GM21360 (cell line): ENCODE results near the gene TFDP2.
"Not testable (repeated sequence)": the region's sequence is repeated elsewhere in the genome, so short reads cannot be mapped to it uniquely, and the experiment has no call there.

ENCODE experiments used
- ATAC-seq: cut with Tn5 transposase; IDR thresholded peaks from one replicate; pipeline ENCODE4 v1.9.1; 2021; ENCODE audit warnings: mild to moderate bottlenecking, moderate library complexity; ENCODE audit not compliant: unreplicated experiment

Gene TFDP2

DNA sequence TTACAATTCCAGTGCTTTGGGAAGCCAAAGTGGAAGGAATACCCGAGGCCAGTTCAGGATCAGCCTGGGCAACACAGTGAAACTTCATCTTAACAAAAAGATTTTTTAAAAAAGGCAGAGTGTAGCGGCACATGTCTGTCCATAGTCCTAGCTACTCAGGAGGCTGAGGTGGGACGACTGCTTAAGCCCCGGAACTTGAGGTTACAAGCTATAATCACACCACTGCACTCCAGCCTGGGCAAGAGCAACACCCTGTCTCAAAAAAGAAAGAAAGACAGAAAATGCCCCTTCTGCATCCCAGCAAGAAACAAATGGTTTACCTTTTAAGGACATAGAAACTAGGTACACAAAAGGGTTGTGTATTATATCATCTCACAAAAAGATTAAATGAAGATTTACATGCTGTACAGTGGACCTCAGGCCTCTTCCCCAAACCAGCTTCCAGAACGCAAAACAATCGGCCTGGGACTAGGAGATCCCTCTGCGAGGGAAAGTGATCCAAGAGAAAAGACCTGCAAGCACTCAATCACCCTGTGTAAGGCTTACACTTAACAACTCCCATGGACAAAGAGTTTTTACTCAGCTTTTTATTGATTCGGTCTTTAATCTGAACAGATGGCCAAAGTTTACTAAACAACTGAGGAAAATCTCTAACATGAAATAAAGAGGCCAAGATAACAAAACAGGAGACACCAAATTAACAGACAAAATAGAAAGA, 21.2 kb downstream of the TFDP2 start:
- no peak for ATAC-seq

DNA sequence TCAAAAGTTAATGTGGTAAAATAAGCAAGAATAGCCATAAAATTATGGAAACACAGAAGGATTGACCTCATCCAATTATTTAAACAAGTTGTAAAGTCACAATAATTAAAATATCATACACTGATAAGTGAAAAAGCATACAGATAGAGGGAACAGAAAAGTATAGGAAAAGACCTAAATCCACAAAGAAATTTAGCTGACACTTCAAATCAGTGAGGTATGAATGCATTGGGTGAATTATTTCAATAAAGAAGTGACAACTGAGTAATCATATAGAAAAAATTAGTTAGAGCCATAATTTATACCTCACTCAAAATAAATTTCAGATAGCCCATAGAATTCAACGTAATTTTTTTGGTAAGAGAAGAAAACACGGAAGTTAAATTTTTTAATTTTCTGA, 25.1 kb downstream of the TFDP2 start:
- ATAC-seq, result no peak

DNA sequence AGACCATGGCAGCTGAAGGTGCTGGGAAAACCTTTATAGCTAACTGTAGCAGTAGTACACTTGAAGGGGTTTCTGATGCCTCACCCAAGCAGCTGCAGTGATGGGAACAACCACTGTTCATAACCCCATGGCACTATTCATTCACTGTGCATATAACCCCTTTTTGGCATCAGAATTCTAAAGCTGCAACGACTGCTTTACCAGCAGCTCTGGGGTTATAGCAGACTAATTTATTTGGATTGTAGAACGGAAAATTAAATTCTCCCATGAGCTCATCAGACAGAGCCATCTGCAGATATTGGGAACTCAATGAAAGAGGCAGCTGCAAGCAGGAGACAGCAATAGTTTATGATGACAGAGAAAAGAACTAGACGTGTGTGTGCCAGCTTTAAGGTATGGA, 28.6 kb downstream of the TFDP2 start:
- no peak for ATAC-seq

DNA sequence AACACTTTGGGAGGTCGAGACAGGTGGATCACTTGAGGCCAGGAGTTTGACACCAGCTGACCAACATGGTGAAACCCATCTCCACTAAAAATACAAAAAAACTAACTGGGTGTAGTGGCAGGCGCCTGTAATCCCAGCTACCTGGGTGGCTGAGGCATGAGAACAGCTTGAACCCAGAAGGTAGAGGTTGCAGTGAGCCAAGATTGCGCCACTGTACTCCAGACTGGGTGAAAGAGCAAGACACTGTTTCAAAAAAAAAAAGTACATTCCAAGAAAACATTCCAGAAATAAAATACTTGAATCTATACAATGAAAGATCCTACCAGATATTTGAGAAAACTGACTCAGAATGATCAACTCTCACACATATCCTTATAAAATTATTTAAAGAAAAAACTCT, 30.4 kb downstream of the TFDP2 start:
- ATAC-seq, result no peak

DNA sequence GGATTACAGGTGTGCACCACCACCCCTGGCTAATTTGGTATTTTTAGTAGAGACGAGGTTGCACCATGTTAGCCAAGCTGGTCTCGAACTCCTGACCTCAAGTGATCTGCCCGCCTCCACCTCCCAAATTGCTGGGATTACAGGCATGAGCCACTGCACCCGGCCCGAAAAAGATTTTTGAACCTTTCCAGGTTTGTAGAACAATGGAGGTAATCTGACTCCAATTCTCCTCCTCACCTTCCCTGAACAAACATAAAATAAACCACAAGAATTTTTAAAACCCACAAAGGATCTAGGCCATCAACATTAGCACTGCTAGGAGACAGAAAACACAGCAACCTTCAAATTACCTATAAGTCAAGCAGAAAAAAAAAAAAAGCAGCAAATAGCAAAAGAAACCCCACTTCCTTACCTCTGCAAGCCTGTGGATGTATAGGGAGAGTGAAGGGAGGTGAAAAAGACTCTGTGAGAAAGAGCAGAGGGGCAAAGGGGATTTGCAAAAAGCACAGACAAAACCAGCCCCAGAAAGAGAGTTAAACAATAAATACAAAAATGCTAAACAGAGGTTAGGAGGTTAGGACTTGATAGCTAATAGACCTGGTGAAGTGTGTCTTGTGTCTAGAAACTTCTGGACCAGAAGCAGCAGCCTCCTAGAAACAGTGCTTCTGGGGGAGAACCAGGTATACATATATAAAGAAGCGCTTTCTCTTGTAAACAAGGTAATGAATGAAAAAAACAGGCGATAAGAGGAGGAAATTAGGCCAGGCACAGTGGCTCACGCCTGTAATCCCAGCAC, 32.1 kb downstream of the TFDP2 start:
- ATAC-seq, result no peak

DNA sequence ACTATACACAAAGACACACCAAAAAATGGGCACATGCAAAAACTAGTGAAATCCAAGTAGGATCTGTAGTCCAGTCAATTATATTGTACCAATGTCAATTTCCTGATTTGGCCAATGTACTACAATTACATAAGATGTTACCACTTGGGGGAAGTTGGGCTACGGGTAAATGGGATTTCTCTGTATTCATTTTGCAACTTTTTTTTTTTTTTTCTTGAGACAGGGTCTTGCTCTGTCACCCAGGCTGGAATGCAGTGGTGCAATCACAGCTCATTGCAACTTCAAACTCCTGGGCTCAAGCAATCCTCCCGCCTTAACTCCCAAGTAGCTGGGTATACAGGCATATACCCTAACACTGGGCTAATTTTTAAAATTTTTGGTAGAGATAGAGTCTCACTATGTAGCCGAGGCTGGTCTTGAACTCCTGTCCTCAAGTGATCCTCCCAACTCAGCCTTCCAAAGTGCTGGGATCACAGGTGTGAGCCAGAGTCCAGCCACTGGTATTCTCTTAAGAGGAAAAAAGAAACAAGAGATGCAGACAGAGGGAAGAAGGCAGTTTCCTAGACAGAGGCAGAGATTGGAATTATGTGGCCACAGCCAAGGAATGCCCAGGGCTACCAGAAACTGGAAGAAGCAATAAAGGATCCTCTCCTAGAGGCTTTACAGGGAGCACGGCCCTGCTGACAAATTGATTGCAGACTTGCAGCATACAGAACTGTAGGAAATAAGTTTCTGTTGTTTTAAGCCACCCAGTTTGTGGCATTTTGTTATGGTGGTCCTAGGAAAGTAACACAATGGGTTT, 33.3 kb downstream of the TFDP2 start:
- no peak for ATAC-seq

DNA sequence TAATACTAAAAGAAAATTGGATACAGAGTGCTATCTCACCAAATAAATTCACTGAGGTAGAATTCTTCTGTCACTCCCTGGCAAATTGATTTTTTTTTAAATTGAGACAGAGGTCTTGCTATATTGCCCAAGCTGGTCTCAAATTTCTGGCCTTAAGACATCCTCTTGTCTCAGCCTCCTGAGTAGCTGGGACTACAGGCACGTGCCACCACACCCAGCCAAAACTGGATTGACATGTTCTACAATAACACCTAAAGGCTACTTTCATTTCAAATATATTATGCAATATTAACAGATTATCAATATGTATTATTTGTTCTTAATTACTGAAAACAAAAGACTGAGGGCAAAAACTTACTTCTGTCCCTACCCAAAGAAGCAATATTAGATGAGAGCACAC, 36.7 kb downstream of the TFDP2 start:
- no peak for ATAC-seq

DNA sequence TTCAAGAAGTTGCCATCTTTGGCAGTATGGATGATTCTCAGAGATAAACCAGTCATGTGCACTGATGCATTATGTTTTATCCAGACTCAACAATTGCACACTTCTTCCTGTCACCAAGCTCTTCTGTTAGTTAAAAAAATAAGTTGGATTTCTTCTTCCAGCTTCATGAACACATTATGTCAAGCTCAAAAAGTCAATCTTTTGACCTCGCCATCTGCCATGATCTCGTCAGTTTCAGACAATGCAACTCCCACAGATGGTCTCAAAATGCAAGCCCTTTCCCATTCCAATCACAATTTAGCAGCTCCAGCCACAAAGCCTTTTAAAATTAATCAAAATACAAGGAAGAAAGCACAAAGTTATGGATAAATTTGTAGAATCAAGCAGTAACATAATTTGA, 42.8 kb downstream of the TFDP2 start:
- no peak for ATAC-seq

DNA sequence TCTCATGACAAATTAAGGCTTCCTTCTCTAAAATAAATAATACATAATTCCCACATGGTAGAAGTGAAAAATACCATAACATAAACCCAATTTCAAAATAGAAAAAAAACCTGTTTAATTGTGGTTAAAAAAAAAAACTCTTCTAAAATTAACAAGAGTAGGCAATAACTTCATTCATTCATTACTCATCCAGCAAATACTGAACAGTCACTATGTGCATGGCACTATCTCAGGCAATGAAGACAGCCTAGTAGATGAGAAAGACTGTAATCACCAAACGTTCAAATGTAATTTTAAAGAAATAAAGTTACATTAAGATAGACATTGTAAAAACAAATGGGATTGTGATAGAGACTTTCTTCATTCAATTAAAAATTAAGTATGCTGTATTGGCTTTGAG, 43.4 kb downstream of the TFDP2 start:
- ATAC-seq, result no peak

DNA sequence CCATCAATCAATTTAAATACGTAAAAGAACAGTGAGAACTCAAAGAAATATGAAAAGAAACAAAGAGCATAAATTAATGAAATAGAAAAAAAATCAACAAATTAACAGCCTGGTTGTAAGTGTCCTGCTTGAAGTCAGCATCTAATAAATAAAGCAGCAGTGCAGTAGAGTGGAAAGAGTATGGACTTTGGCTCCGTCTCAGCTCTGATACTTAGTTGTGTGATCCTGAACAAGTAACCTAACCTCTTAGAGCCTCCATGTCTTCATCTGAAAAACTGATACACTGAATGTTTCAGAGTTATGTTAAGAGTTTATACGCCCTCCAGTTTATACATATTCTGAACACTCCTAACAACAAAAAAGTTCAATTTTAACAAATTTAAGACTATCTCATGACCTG, 44.6 kb downstream of the TFDP2 start:
- no peak for ATAC-seq

DNA sequence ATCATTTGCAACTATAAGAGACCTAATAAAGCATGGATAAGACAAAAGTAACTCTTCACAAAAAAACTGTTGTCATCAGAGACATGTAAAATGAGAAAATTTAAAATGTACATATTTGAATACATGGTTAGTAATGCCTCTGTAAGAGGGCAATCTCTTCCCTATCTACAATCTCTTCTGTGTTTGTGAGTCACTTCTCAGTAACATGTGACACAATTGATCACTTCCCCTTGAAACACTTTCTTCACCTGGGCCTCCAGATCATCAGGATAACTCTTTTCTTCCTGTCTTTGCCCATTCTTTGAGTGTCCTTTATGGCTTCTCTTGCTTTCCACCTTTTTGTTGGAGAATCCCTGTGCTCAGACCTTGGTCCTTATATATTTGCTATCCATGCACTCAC, 50.4 kb downstream of the TFDP2 start:
- no peak for ATAC-seq

DNA sequence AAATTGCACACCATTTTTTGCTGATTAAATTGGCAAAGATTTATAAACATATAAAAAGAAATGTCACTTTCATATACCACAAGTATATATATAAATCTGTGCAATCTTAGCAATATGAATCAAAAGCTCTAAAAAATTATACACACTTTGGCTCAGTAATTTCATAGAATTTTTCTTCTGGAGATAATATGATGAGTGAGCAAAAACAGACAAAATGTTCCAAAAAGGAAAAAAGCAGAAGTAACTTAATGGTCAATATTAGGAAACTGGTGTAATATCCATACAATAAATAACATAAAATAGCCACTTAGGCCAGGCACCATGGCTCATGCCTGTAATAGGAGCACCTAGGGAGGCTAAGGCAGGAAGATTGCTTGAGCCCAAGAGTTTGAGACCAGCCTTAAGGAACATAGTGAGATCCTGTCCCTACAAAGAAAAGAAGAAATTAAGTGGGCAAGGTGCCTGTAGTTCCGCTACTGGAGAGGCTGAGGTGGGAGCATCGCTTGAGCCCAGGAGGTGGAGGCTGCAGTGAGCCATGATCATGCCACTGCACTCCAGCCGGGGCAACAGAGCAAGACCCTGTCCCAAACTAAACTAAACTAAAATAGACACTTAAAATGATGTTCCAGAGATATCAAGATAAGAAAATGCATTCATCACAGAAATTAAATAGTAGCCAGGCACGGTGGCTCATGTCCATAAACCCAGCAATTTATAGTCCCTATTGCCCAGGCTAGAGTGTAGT, 52.1 kb downstream of the TFDP2 start:
- ATAC-seq, result no peak

DNA sequence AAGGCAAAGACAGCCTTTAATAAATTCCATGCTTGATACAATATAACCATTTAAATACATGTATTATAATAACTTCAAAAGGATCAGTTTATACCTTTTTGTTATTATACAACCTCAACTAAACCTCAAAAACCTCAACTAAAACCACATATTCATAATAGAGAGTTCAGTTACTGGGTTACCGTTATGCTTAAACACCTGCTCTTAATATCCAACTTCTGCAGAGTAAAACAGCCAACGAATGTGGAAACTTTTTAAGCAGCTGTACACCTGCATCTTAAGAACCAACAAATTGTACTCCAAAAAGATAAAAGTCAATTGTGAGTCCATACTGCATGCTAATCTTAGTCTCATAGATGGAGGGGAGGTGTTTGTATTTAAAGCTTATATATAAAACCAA, 53.5 kb downstream of the TFDP2 start:
- ATAC-seq, result no peak

DNA sequence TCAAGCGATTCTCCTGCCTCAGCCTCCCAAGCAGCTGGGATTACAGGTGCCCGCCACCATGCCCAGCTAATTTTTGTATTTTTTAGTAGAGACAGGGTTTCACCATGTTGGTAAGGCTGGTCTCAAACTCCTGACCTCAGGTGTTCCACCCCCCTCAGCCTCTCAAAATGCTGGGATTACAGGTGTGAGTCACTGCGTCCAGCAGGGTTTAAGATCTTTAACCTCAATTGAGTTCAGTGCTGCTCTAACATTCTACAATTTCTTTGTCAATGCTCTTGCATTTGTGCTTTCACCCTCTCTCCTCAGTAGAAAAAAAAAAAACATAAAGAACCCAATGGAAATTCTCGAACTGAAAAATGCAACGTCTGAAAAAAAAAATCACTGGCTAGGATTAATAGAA, 60.4 kb downstream of the TFDP2 start:
- not testable (repeated sequence) for ATAC-seq

DNA sequence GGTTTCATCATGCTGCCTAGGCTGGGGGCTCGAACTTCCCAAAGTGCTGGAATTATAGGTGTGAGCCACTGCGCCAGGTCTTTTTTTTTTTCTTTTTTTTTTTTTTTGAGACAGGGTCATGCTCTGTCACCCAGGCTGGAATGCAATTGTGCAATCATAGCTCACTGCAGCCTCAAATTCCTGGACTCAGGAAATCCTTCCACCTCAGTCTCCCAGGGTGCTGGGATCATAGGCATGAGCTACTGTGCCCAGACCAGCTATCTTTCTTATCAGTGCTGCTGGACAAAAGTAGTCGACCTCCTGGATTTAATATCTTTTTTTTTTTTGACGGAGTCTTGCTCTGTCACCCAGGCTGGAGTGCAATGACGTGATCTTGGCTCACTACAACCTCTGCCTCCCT, 60.8 kb downstream of the TFDP2 start:
- ATAC-seq, result no peak

DNA sequence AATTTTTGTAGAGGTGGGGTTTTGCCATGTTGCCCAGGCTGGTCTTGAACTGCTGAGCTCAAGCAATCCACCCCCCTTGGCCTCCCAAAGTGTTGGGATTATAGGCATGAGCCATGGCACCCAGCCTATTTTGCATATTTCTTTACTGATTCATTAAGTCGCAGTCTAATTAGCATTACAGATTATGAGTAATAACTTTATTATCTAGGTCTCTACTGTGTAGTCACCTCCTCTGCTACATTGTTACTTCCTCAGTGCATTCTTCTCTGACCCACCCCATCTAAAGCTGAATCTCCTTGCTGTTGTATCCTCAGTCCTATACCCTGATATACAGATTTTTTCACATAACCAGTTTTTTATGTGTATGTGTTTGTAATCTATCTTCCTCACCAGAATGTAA, 61.7 kb downstream of the TFDP2 start:
- ATAC-seq, result no peak

DNA sequence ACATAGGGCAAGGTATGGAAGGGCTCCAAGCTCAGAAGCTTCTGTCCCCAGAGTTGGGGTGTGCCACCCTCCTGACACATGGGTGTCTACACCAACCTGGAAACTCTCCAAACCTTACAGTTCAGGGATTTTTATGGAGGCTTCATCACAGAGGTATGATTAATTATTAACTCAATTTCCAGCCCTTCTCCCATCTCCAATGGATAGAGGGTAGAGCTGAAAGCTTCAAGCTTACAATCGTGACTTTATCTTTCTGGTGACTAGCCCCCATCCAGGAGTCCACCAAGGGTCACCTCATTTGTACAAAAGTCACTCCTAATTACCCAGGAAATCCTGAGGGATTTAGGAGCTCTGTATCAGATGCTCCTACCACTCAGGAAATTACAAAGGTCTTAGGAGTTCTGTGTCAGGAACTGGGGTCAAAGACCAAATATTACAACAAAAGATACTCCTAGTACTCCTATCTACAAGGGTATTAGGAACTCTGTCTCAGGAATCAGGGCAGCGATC, 62.7 kb downstream of the TFDP2 start:
- no peak for ATAC-seq

DNA sequence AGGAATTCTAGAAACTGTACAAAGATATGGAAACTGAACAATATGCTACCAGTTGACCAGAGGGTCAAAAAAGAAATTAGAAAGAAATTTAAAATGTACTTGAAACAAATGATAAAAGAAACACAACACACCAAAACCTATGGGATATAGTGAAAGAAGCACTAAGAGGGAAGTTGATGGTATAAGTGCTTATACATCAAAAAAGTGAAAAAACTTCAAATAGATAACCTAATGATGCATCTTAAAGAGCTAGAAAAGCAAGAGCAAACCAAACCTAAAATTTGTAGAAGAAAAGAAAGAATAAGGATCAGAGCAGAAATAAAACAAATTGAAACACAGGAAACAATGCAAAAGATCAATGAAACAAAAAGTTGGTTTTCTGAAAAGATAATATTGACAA, 68.2 kb downstream of the TFDP2 start:
- ATAC-seq, result no peak

DNA sequence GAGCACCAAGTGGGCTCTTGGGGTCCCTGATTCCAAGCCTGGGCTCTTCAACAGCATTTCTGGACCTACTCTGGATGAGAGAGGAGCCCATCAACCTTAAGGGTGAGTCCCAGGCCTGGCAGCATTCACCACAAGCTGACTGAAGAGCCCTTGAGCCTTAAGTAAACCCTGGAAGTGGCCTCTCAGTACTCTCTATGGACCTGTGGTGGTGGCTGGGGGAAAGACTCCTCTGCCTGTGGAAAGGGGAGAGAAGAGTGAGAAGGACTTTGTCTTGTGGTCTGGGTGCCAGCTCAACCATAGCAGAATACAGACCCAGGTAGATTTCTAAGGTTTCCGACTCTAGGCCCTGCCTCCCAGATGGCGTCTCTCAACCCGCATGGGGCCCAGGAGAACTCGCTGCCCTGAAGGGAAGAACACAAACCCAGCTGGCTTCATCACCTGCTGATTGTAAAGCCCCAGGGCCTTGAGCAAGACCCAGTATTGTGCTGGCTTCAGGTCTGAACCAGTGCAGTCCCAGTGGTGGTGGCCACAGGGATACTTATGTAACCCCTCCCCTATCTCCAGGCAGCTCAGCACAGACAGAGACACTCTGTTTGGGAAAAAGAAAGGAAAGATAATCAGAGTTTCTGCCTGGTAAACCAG, 71.4 kb downstream of the TFDP2 start:
- no peak for ATAC-seq

DNA sequence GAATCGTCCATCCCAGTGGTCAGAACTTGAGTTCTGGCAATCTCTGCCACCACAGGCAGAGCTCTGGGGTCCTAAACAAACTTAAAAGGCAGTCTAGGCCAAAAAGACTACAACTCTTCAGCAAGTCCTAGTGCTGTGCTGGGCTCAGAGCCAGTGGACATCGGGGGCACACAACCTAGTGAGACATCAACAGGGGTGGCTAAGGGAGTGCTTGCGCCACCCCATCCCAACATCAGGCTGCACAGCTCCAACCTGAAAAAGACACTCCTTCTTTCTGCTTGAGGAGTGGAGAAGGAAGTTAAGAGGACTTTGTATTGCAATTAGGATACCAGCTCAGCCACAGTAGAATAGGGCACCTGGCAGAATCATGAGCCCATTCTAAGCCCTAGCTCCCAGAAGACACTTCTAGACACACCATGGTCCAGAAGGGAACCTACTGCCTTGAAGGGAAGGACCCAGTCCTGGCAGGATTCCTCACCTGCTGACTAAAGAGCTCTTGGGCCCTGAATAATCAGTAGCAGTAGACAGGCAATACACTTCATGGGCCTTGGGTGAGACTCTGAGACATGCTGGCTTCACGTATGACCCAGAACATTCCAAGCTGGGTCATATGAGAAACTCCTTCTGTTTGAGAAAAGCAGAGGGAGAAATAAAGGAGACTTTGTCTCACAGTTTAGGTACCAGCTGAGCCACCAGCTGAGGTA, 72.0 kb downstream of the TFDP2 start:
- ATAC-seq, result no peak
